Hepatocyte (in vitro differentiated cells): Measurements from ENCODE around the gene PDLIM7. TPM values are rescaled to one million over a fixed set of nuclear protein-coding genes. Genes with fewer than 3 reads are reported as not detected.

Experiments used
- DNase-seq: peaks from one replicate; pipeline ENCODE4 v3.0.0-alpha.2; 2016; ENCODE audit warnings: low spot score
- H2AFZ ChIP-seq: fragments of 200-600 bp; sonication (generic); 2 replicates; pipeline ENCODE4 v1.6.0; 2016; ENCODE audit warnings: antibody characterized with exemption, mild to moderate bottlenecking
- H3K27ac ChIP-seq: fragments of 200-600 bp; sonication (generic); 2 replicates; pipeline ENCODE4 v1.5.1; 2016; ENCODE audit warnings: mild to moderate bottlenecking
- H3K27me3 ChIP-seq: fragments of 200-600 bp; sonication (generic); 2 replicates; pipeline ENCODE4 v1.6.1; 2016
- H3K36me3 ChIP-seq: fragments of 200-600 bp; sonication (generic); replicated peaks from 2 replicates; pipeline ENCODE4 v1.5.1; 2016; ENCODE audit warnings: low read depth; ENCODE audit not compliant: insufficient read depth
- H3K4me1 ChIP-seq: fragments of 200-600 bp; sonication (generic); 2 replicates; pipeline ENCODE4 v1.5.1; 2016; ENCODE audit warnings: mild to moderate bottlenecking, moderate library complexity; ENCODE audit not compliant: insufficient read depth
- H3K4me2 ChIP-seq: fragments of 200-600 bp; sonication (generic); 2 replicates; pipeline ENCODE4 v1.6.0; 2016
- H3K4me3 ChIP-seq: fragments of 200-600 bp; sonication (generic); 2 replicates; pipeline ENCODE4 v1.5.1; 2016; ENCODE audit warnings: mild to moderate bottlenecking
- H3K79me2 ChIP-seq: fragments of 200-600 bp; sonication (generic); 2 replicates; pipeline ENCODE4 v1.6.0; 2017; ENCODE audit warnings: mild to moderate bottlenecking
- H3K9me2 ChIP-seq: fragments of 200-600 bp; sonication (generic); replicated peaks from 2 replicates; pipeline ENCODE4 v1.6.0; 2017; ENCODE audit warnings: mild to moderate bottlenecking; ENCODE audit not compliant: insufficient read depth
- H3K9me3 ChIP-seq: fragments of 200-600 bp; sonication (generic); 2 replicates; pipeline ENCODE4 v1.5.1; 2016; ENCODE audit warnings: low read depth, mild to moderate bottlenecking
- H4K20me1 ChIP-seq: fragments of 200-600 bp; sonication (generic); 2 replicates; pipeline ENCODE4 v1.6.0; 2016; ENCODE audit warnings: mild to moderate bottlenecking; ENCODE audit not compliant: insufficient read depth, poor library complexity, severe bottlenecking
- EZH2 ChIP-seq: fragments of 200-600 bp; sonication (generic); IDR thresholded peaks from 2 replicates; pipeline ENCODE4 v1.6.1; 2016; ENCODE audit warnings: antibody characterized with exemption, mild to moderate bottlenecking, borderline replicate concordance
- EZH2phosphoT487 ChIP-seq: fragments of 200-600 bp; sonication (generic); IDR thresholded peaks from one replicate; pipeline ENCODE4 v1.6.1; 2018; ENCODE audit warnings: antibody characterized with exemption, mild to moderate bottlenecking, low read depth, moderate library complexity; ENCODE audit not compliant: unreplicated experiment, severe bottlenecking
- WGBS: methylation state at CpG from one replicate; pipeline ENCODE4 v1.1.6; 2016; ENCODE audit warnings: low lambda C conversion rate; ENCODE audit errors: missing lambda C conversion rate; 5-methylcytosine and 5-hydroxymethylcytosine counted together
- polyA plus RNA-seq: library from polyadenylated mRNA; unstranded; fragments of >200 nt; fragmentation: Nextera tagmentation; extraction: Ambion mirVana; gene quantifications from 2 replicates; pipeline ENCODE4 v1.2.1, GENCODE V29; 2016
- total RNA-seq: library from RNA; depleted of rRNA; stranded (reverse); fragments of >200 nt; gene quantifications from 2 replicates; pipeline ENCODE4 v1.2.3, GENCODE V29; 2014
- TF ChIP-seq, protein P1 (sequence below): fragments of 200-600 bp; sonication (generic); IDR thresholded peaks from 2 replicates; pipeline ENCODE4 v1.5.1; 2016; ENCODE audit warnings: antibody characterized with exemption, mild to moderate bottlenecking; ENCODE audit not compliant: poor library complexity

The PDLIM7 gene
- total and polyA plus RNA-seq, 2 experiments from 2014 or later: 57.1 to 143 TPM

DNA sequence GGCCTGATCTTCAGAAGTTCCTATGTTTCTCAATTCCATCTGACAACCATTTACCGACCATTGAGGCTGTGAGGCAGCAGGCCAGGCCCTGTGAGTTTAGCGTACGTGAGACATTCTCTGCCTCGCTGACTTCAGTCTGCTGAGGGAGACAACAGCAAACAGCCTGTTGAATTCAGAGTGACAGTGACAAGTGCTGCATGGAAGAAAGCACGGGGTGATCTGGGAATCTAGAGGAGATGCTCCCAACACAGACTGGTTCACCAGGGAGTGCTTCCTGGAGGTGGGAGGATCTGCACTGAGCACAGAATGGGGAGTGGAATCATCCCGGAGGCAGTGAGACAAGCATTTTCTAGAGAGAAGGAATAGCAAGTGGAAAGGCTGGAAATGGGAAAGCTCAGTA lies 29.4 kb upstream of the PDLIM7 start:
- H3K4me2 ChIP-seq: no peak overlapping the region
- H3K9me2 ChIP-seq: no peaks in the 10 kb centered on the region
- H3K9me3 ChIP-seq: no peaks in the 10 kb centered on the region
- peaks cover under 1% of the 10 kb centered on the region for H3K79me2 ChIP-seq
- no peaks in the 10 kb centered on the region for H4K20me1 ChIP-seq
- H3K27me3 ChIP-seq: no peaks in the 10 kb centered on the region
- H3K4me1 ChIP-seq: no peaks in the 10 kb centered on the region
- no peak overlapping the region for H3K4me3 ChIP-seq
- TF ChIP-seq, protein P1, sequence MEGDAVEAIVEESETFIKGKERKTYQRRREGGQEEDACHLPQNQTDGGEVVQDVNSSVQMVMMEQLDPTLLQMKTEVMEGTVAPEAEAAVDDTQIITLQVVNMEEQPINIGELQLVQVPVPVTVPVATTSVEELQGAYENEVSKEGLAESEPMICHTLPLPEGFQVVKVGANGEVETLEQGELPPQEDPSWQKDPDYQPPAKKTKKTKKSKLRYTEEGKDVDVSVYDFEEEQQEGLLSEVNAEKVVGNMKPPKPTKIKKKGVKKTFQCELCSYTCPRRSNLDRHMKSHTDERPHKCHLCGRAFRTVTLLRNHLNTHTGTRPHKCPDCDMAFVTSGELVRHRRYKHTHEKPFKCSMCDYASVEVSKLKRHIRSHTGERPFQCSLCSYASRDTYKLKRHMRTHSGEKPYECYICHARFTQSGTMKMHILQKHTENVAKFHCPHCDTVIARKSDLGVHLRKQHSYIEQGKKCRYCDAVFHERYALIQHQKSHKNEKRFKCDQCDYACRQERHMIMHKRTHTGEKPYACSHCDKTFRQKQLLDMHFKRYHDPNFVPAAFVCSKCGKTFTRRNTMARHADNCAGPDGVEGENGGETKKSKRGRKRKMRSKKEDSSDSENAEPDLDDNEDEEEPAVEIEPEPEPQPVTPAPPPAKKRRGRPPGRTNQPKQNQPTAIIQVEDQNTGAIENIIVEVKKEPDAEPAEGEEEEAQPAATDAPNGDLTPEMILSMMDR: no peak
- TF ChIP-seq EZH2phosphoT487 (no peak), EZH2 (no peak)
- H2AFZ ChIP-seq: no peak overlapping the region
- no peak for DNase-seq
- 94% methylated on average over 6 of the region's 6 CpGs for whole genome bisulfite sequencing
- no peaks in the 10 kb centered on the region for H3K36me3 ChIP-seq
- no peak overlapping the region for H3K27ac ChIP-seq

DNA sequence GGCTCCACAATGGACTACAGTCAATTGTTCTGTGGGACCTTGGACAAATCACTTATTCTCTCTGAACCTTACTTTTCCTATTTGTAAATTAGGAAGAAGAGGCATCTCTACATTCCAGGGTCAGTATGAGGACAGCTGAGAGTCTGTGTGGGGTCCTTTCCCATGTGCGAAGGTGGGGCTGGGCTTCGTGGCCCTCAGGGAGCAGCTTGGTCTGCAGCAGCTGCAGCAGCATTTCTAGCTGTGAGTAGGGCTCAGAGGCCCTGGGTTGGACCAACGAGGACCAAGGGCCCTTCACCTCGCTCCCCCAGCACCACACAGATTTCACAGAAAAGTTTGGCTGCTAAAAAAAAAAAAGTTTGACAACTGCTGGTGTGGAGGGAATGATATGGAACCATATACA lies 28.8 kb upstream of the PDLIM7 start:
- H3K4me1 ChIP-seq: no peaks in the 10 kb centered on the region
- TF ChIP-seq, protein P1: no peak
- no peak for TF ChIP-seq EZH2phosphoT487
- no peak for TF ChIP-seq EZH2
- no peak overlapping the region for H3K4me3 ChIP-seq
- no peaks in the 10 kb centered on the region for H3K9me2 ChIP-seq
- no peaks in the 10 kb centered on the region for H4K20me1 ChIP-seq
- no peak overlapping the region for H3K4me2 ChIP-seq
- H3K9me3 ChIP-seq: no peaks in the 10 kb centered on the region
- H3K79me2 ChIP-seq: no peaks in the 10 kb centered on the region
- WGBS: 91% methylated on average over 4 of the region's 4 CpGs
- no peak overlapping the region for H2AFZ ChIP-seq
- no peak for DNase-seq
- no peaks in the 10 kb centered on the region for H3K27me3 ChIP-seq
- H3K36me3 ChIP-seq: no peaks in the 10 kb centered on the region
- H3K27ac ChIP-seq: no peak overlapping the region

DNA sequence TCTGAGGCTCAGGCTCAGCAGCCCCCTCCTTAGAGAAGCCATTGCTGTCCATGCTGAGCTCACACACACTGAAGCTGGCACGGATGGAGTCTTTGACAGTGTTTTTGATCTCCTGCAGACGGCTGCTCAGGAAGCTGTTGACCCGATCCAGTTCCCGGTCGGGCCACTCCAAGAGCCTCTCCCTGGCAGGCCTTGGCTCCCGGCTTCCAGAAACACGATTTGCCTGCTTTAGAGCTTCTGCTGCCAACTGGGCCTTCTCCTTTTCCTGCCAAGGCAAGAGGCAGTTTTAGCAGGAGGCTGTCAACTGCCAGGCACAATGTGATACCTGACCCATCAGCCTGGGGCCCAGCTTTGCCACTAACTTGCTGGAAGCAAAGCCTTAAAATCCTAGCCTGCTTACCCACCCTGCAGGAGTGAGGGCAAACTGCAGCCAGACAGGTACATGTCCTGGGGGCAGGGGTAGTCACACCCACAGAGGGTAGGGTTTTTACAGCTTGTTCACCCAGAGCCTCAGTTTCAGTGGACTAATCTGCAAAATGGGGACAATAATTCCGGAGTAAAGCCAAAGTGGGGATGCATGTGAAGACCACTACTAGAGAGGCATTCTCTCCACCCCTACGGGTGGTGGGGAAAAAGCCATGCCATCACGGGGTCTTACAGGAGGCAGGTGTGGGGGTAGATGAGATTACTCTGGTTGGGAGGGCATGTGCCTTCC lies 27.7 kb upstream of the PDLIM7 start:
- no peaks in the 10 kb centered on the region for H3K4me1 ChIP-seq
- TF ChIP-seq EZH2 (no peak), EZH2phosphoT487 (no peak)
- TF ChIP-seq, protein P1: no peak
- H2AFZ ChIP-seq: no peak overlapping the region
- H4K20me1 ChIP-seq: no peaks in the 10 kb centered on the region
- H3K36me3 ChIP-seq: no peaks in the 10 kb centered on the region
- no peaks in the 10 kb centered on the region for H3K9me2 ChIP-seq
- H3K27ac ChIP-seq: no peak overlapping the region
- no peak for DNase-seq
- no peak overlapping the region for H3K4me3 ChIP-seq
- H3K27me3 ChIP-seq: no peaks in the 10 kb centered on the region
- H3K79me2 ChIP-seq: no peaks in the 10 kb centered on the region
- H3K4me2 ChIP-seq: no peak overlapping the region
- no peaks in the 10 kb centered on the region for H3K9me3 ChIP-seq
- whole genome bisulfite sequencing: 94% methylated on average over 10 of the region's 10 CpGs

DNA sequence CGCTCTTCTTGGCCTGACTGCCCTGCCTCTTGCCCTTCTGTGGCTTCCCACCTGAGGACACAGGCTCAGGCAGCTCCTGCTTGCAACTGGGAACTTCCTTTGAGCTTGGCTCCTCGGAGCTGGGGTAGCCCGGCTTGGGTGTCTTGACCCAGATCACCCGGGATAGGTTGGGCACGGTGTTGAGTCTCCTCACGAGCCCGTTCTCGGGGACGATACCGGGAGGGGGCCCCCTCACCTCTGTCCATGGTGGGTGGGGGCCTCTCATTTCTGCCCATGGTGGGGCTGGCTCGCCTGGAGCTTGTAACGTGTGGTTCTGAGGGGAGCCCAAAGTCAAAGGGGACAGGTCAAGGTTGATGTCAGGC lies 27.1 kb upstream of the PDLIM7 start:
- Histone ChIP-seq H4K20me1 (no peaks in the 10 kb centered on the region), H3K36me3 (no peaks in the 10 kb centered on the region)
- WGBS: 96% methylated on average over 11 of the region's 12 CpGs

More for the DNA sequence above, 27.1 kb upstream of the PDLIM7 start:
- Histone ChIP-seq H2AFZ (no peak overlapping the region), H3K79me2 (peaks cover 2% of the 10 kb centered on the region), H3K9me3 (no peaks in the 10 kb centered on the region), H3K27me3 (no peaks in the 10 kb centered on the region), H3K9me2 (no peaks in the 10 kb centered on the region), H3K27ac (no peak overlapping the region), H3K4me3 (no peak overlapping the region), H3K4me1 (no peaks in the 10 kb centered on the region), H3K4me2 (no peak overlapping the region)
- TF ChIP-seq EZH2phosphoT487 (no peak), EZH2 (no peak)
- TF ChIP-seq, protein P1: no peak
- no peak for DNase-seq
